Fibroblast of lung (primary cell): ENCODE measurements around the gene EED.

Experiments used
- CTCF ChIP-seq, 2 donors: IDR thresholded peaks in 1 of 2; conservative IDR thresholded peaks in 1 of 2; 1 replicate in 1 of 2; 2 replicates in 1 of 2; pipeline ENCODE4 v1.5.1; 2011 to 2012; ENCODE audit warnings: low read length in 2 of 2, control low read depth in 1 of 2, inconsistent platforms in 1 of 2, low read depth in 1 of 2, mild to moderate bottlenecking in 1 of 2
- EZH2 ChIP-seq: IDR thresholded peaks from 2 replicates; pipeline ENCODE4 v1.5.1; 2012; ENCODE audit warnings: low read length, control low read depth, mild to moderate bottlenecking; ENCODE audit errors: missing control alignments

- TF ChIP-seq CTCF (conservative IDR thresholded peaks at IDR 0.05 in 1 of 2, IDR thresholded peaks at IDR 0.05 in 1 of 2; ENCODE audit: low read depth in 1 of 2, low read length in 2 of 2) (peak; percentile 67 to 70), EZH2 (no peak)
Observed at GRCh38 chr11:86291466-86292262, 47.1 kb downstream of the EED start.
